PFSK-1 (cell line): Measurements from ENCODE around the gene EXO1.

Source experiments
- POLR2AphosphoS5 ChIP-seq: IDR thresholded peaks from 2 replicates; pipeline ENCODE4 v1.6.1; 2012; ENCODE audit warnings: low read depth, mild to moderate bottlenecking, control low read depth, low read length, moderate library complexity
- SIN3A ChIP-seq: IDR thresholded peaks from 2 replicates; pipeline ENCODE4 v1.6.1; 2012; ENCODE audit warnings: mild to moderate bottlenecking, low read length, moderate library complexity, borderline replicate concordance; ENCODE audit not compliant: insufficient read depth
- TAF1 ChIP-seq: IDR thresholded peaks from 2 replicates; pipeline ENCODE4 v1.6.1; 2012; ENCODE audit warnings: low read length, control low read depth, borderline replicate concordance; ENCODE audit not compliant: insufficient read depth
- TF ChIP-seq, protein P1 (sequence below), 2 experiments: IDR thresholded peaks; 2 replicates each; pipeline versions ENCODE4 v1.6.1 to v1.8.0; 2011 to 2012; ENCODE audit warnings: low read depth in 2 of 2, low read length in 2 of 2, control low read depth in 1 of 2, inconsistent platforms in 1 of 2, mild to moderate bottlenecking in 1 of 2, moderate library complexity in 1 of 2; ENCODE audit not compliant: insufficient read depth in 1 of 2

DNA sequence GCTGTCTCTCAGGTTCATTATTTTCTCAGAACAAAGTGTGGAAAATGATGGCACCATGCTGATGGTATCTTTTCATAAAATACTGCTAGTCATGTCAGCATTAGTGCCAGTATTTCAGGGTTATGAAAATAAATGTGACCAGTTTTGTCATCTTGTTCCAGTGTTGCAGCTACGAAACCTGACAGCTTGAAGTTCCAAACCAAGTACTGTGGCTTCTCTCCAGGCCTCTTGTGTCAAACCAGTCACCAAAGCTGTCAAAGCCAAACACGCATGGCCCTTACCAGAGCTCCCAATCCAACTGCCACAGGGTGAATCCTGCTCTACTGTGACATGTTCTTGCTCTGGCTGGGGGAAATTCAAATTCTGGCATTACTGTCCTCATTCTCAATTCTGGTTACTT is 20.7 kb upstream of the EXO1 start:
- no peak for TF ChIP-seq POLR2AphosphoS5
- no peak for TF ChIP-seq TAF1
- TF ChIP-seq, protein P1, sequence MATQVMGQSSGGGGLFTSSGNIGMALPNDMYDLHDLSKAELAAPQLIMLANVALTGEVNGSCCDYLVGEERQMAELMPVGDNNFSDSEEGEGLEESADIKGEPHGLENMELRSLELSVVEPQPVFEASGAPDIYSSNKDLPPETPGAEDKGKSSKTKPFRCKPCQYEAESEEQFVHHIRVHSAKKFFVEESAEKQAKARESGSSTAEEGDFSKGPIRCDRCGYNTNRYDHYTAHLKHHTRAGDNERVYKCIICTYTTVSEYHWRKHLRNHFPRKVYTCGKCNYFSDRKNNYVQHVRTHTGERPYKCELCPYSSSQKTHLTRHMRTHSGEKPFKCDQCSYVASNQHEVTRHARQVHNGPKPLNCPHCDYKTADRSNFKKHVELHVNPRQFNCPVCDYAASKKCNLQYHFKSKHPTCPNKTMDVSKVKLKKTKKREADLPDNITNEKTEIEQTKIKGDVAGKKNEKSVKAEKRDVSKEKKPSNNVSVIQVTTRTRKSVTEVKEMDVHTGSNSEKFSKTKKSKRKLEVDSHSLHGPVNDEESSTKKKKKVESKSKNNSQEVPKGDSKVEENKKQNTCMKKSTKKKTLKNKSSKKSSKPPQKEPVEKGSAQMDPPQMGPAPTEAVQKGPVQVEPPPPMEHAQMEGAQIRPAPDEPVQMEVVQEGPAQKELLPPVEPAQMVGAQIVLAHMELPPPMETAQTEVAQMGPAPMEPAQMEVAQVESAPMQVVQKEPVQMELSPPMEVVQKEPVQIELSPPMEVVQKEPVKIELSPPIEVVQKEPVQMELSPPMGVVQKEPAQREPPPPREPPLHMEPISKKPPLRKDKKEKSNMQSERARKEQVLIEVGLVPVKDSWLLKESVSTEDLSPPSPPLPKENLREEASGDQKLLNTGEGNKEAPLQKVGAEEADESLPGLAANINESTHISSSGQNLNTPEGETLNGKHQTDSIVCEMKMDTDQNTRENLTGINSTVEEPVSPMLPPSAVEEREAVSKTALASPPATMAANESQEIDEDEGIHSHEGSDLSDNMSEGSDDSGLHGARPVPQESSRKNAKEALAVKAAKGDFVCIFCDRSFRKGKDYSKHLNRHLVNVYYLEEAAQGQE (IDR thresholded peaks at IDR 0.05; ENCODE audit: insufficient read depth in 1 of 2, low read depth in 2 of 2, low read length in 2 of 2), result no peak
- TF ChIP-seq SIN3A, result no peak
